Upper lobe of left lung (tissue), 6 donors: Measurements from ENCODE around the gene PPP1R26. TPM values are rescaled to one million over a fixed set of nuclear protein-coding genes. Genes with fewer than 3 reads are reported as not detected.
A peak's percentile ranks its signal among the peaks of the same experiment; 100 is the strongest.

Experiments used
- ATAC-seq, 2 donors: fragments of 200-7000 bp; cut with Tn5 transposase; one replicate each; pipeline ENCODE4 v1.9.1; 2022; ENCODE audit warnings: mild to moderate bottlenecking in 2 of 2, moderate library complexity in 2 of 2; ENCODE audit not compliant: low FRiP score in 2 of 2
- DNase-seq, 2 donors: peaks; one replicate each; pipeline ENCODE4 v3.0.0-alpha.2; 2019 to 2020
- H3K27ac ChIP-seq, 4 donors: fragments of 200-600 bp; sonication (generic); one replicate each; pipeline ENCODE4 v1.5.1; 2016 to 2019
- H3K27me3 ChIP-seq, 4 donors: fragments of 200-600 bp; sonication (generic); one replicate each; pipeline ENCODE4 v1.5.1; 2017 to 2019
- H3K36me3 ChIP-seq, 4 donors: fragments of 200-600 bp; sonication (generic); one replicate each; pipeline ENCODE4 v1.5.1; 2016 to 2019
- H3K4me1 ChIP-seq, 4 donors: fragments of 200-600 bp; sonication (generic); one replicate each; pipeline ENCODE4 v1.5.1; 2018 to 2019
- H3K4me3 ChIP-seq, 4 donors: fragments of 200-600 bp; sonication (generic); one replicate each; pipeline ENCODE4 v1.5.1; 2017 to 2019; ENCODE audit warnings: mild to moderate bottlenecking in 2 of 4, moderate library complexity in 1 of 4
- H3K9me3 ChIP-seq, 4 donors: fragments of 200-600 bp; sonication (generic); one replicate each; pipeline ENCODE4 v1.5.1; 2018 to 2019
- CTCF ChIP-seq, 6 experiments: fragments of 450-650 bp in 4 of 6; fragments of 200-600 bp in 2 of 6; sonication (generic) in 2 of 6; IDR thresholded peaks; one replicate each; pipeline ENCODE4 v1.5.1; 2016 to 2019; ENCODE audit warnings: antibody characterized with exemption in 6 of 6
- EP300 ChIP-seq, 4 donors: sonication (generic); formaldehyde crosslinking; IDR thresholded peaks; one replicate each; pipeline ENCODE4 v1.5.1; 2017; ENCODE audit warnings: antibody characterized with exemption in 4 of 4, control low read depth in 2 of 4
- POLR2A ChIP-seq, 4 donors: fragments of 450-650 bp; IDR thresholded peaks; one replicate each; pipeline ENCODE4 v1.5.1; 2016 to 2017; ENCODE audit warnings: antibody characterized with exemption in 4 of 4, mild to moderate bottlenecking in 2 of 4
- POLR2AphosphoS5 ChIP-seq, 2 donors: sonication (generic); formaldehyde crosslinking; IDR thresholded peaks; one replicate each; pipeline ENCODE4 v1.5.1; 2017; ENCODE audit warnings: antibody characterized with exemption in 2 of 2
- WGBS, 2 donors: methylation state at CpG; one replicate each; pipeline ENCODE4 v1.1.5; 2017 to 2018; 5-methylcytosine and 5-hydroxymethylcytosine counted together
- total RNA-seq, 6 donors: library from RNA; depleted of rRNA in 4 of 6; stranded (reverse); fragments of >200 nt in 4 of 6; gene quantifications; one replicate each; pipeline versions ENCODE4 v1.1.0 to v1.2.1, GENCODE V29; 2016 to 2021
- donor health status: DM: no; HTN: no; CAD: no; lungs with moderate emphysema.
- donor health status: DM: no; HTN: yes; CAD: no; lungs with severe emphysema.

The PPP1R26 gene
- total RNA-seq, 6 donors from 2014 or later = 25.6 to 48.6 (median 33.8) TPM

- Histone ChIP-seq H3K4me3 (no peak overlapping the region), H3K4me1 (no peaks in the 10 kb centered on the region)
- ATAC-seq = peak in 1 of 2 donors; percentile 62
These were observed 10.6 kb upstream of the PPP1R26 start for GRCh38 chr9:135468854-135469521.

GRCh38 chr9:135471791-135472640 lies 7.6 kb upstream of the PPP1R26 start:
- peak in 1 of 4 donors; percentile 11 for TF ChIP-seq POLR2A (IDR thresholded peaks at IDR 0.05)
- no peak for TF ChIP-seq POLR2AphosphoS5 (IDR thresholded peaks at IDR 0.05)
- H3K36me3 ChIP-seq = no peaks in the 10 kb centered on the region

More at GRCh38 chr9:135468854-135469521, 10.6 kb upstream of the PPP1R26 start:
- DNase-seq = no peak
- H3K27ac ChIP-seq = no peak overlapping the region
- H3K36me3 ChIP-seq = no peaks in the 10 kb centered on the region
- TF ChIP-seq EP300 (IDR thresholded peaks at IDR 0.05) (no peak), POLR2A (IDR thresholded peaks at IDR 0.05) (no peak), POLR2AphosphoS5 (IDR thresholded peaks at IDR 0.05) (no peak), CTCF (IDR thresholded peaks at IDR 0.05) (no peak)
- no peaks in the 10 kb centered on the region for H3K9me3 ChIP-seq
- 33 to 34% methylated on average over 14 to 16 of the region's 16 CpGs for WGBS, 2 donors
- H3K27me3 ChIP-seq = no peaks in the 10 kb centered on the region

GRCh38 chr9:135473972-135474543 lies 5.5 kb upstream of the PPP1R26 start:
- no peak for ATAC-seq
- H3K27ac ChIP-seq = no peak overlapping the region
- H3K27me3 ChIP-seq = no peaks in the 10 kb centered on the region
- no peak for DNase-seq
- TF ChIP-seq CTCF (IDR thresholded peaks at IDR 0.05) (no peak), POLR2AphosphoS5 (IDR thresholded peaks at IDR 0.05) (no peak), EP300 (IDR thresholded peaks at IDR 0.05) (no peak), POLR2A (IDR thresholded peaks at IDR 0.05) (no peak)
- H3K36me3 ChIP-seq = no peaks in the 10 kb centered on the region
- H3K9me3 ChIP-seq = no peaks in the 10 kb centered on the region
- peaks cover 2 to 20% (median 9%) of the 10 kb centered on the region in 4 donors for H3K4me1 ChIP-seq
- H3K4me3 ChIP-seq = no peak overlapping the region
- WGBS, 2 donors = 71 to 73% methylated on average over 9 to 12 of the region's 12 CpGs

More at GRCh38 chr9:135471791-135472640, 7.6 kb upstream of the PPP1R26 start:
- no peaks in the 10 kb centered on the region for H3K27me3 ChIP-seq
- H3K4me3 ChIP-seq = no peak overlapping the region
- ATAC-seq (no peak), DNase-seq (no peak)
- 70 to 75% methylated on average over 19 to 23 of the region's 23 CpGs for WGBS, 2 donors
- no peaks in the 10 kb centered on the region for H3K9me3 ChIP-seq
- H3K4me1 ChIP-seq = peaks cover 0 to 6% (median 4%) of the 10 kb centered on the region in 4 donors
- H3K27ac ChIP-seq = no peak overlapping the region

- WGBS, 2 donors = 17 to 22% methylated on average over 12 of the region's 12 CpGs
- no peak overlapping the region for H3K27ac ChIP-seq
- H3K27me3 ChIP-seq = no peaks in the 10 kb centered on the region
- ATAC-seq = no peak
- peak; percentile 55 to 82 for DNase-seq
- peaks cover 2 to 20% (median 10%) of the 10 kb centered on the region in 4 donors for H3K4me1 ChIP-seq
- no peaks in the 10 kb centered on the region for H3K36me3 ChIP-seq
- TF ChIP-seq CTCF (IDR thresholded peaks at IDR 0.05) (peak in 3 of 6 experiments; percentile 26 to 42 (median 39)), POLR2AphosphoS5 (IDR thresholded peaks at IDR 0.05) (no peak), EP300 (IDR thresholded peaks at IDR 0.05) (no peak), POLR2A (IDR thresholded peaks at IDR 0.05) (no peak)
- H3K4me3 ChIP-seq = no peak overlapping the region
- no peaks in the 10 kb centered on the region for H3K9me3 ChIP-seq
These were observed 4.7 kb upstream of the PPP1R26 start for GRCh38 chr9:135474915-135475314.
